ENCODE measurements around the gene TRIO.

- TF ChIP-seq ZFP3 (CRISPR knock-in tag; IDR thresholded peaks at IDR 0.05): no peak
- TF ChIP-seq CSRNP3 (CRISPR knock-in tag; IDR thresholded peaks at IDR 0.05): no peak
- no peak for TF ChIP-seq CREB5 (CRISPR knock-in tag; IDR thresholded peaks at IDR 0.05; ENCODE audit: low read depth)
- TF ChIP-seq ISL1 (CRISPR knock-in tag; IDR thresholded peaks at IDR 0.05): no peak
Measured at GRCh38 chr5:14143546-14143840, 351 bp downstream of the TRIO start.
